Measurements from ENCODE around the gene DDOST. TPM values are rescaled to one million over a fixed set of nuclear protein-coding genes. Genes with fewer than 3 reads are reported as not detected.
"Not testable (repeated sequence)": the region's sequence is repeated elsewhere in the genome, so short reads cannot be mapped to it uniquely, and the experiment has no call there.

Gene DDOST
- total RNA-seq, 4 donors from 2014 or later, result 119 to 155 (median 141) TPM

- TF ChIP-seq CTCF (IDR thresholded peaks at IDR 0.05), result no peak
- no peak for ATAC-seq (ENCODE audit: low FRiP score)
- no peak for DNase-seq (ENCODE audit: low spot score)
Observed at GRCh38 chr1:20684050-20684620, 23.0 kb upstream of the DDOST start.

GRCh38 chr1:20683614-20684013, 22.4 kb upstream of the DDOST start:
- TF ChIP-seq CTCF (IDR thresholded peaks at IDR 0.05), result no peak
- DNase-seq (ENCODE audit: low spot score) (no peak), ATAC-seq (ENCODE audit: low FRiP score) (no peak)

- ATAC-seq (ENCODE audit: low FRiP score), result no peak
- no peak for TF ChIP-seq CTCF (IDR thresholded peaks at IDR 0.05)
- no peak for DNase-seq (ENCODE audit: low spot score)
Observed at GRCh38 chr1:20682571-20683236, 21.5 kb upstream of the DDOST start.

GRCh38 chr1:20681999-20682398, 20.8 kb upstream of the DDOST start:
- no peak for DNase-seq (ENCODE audit: low spot score)
- no peak for TF ChIP-seq CTCF (IDR thresholded peaks at IDR 0.05)
- ATAC-seq (ENCODE audit: low FRiP score), result no peak

- ATAC-seq (ENCODE audit: low FRiP score) (no peak), DNase-seq (ENCODE audit: low spot score) (no peak)
- TF ChIP-seq CTCF (IDR thresholded peaks at IDR 0.05), result no peak
Observed at GRCh38 chr1:20680269-20680668, 19.1 kb upstream of the DDOST start.

- ATAC-seq (ENCODE audit: low FRiP score), result no peak
- DNase-seq (ENCODE audit: low spot score), result no peak
- TF ChIP-seq CTCF (IDR thresholded peaks at IDR 0.05), result no peak
Observed at GRCh38 chr1:20678599-20678998, 17.4 kb upstream of the DDOST start.

- DNase-seq (ENCODE audit: low spot score), result not testable (repeated sequence)
Observed at GRCh38 chr1:20673626-20674025, 12.5 kb upstream of the DDOST start.

More at GRCh38 chr1:20673626-20674025, 12.5 kb upstream of the DDOST start:
- not testable (repeated sequence) for ATAC-seq (ENCODE audit: low FRiP score)

Measured in omental fat pad (tissue), 4 donors.